Activated CD8-positive, alpha-beta memory T cell treated with anti-CD3 and anti-CD28 coated beads for 4 hours (primary cell): ENCODE results near the gene ACOT11.
"Not testable (repeated sequence)": the region's sequence is repeated elsewhere in the genome, so short reads cannot be mapped to it uniquely, and the experiment has no call there.

Experiments
- DNase-seq, 2 donors: peaks; one replicate each; pipeline ENCODE4 v3.0.0-alpha.2; 2020; ENCODE audit warnings: low read depth in 2 of 2

Gene ACOT11

GRCh38 chr1:54608566-54609230 lies 60.7 kb downstream of the ACOT11 start:
- no peak for DNase-seq

- DNase-seq: no peak
Measured at GRCh38 chr1:54609301-54609921, 61.4 kb downstream of the ACOT11 start.

GRCh38 chr1:54610048-54610447 lies 62.0 kb downstream of the ACOT11 start:
- DNase-seq: no peak

GRCh38 chr1:54610601-54611580 lies 62.9 kb downstream of the ACOT11 start:
- no peak for DNase-seq

- DNase-seq: no peak
Measured at GRCh38 chr1:54611621-54612020, 63.6 kb downstream of the ACOT11 start.

- DNase-seq: no peak
Measured at GRCh38 chr1:54614024-54614423, 66.0 kb downstream of the ACOT11 start.

GRCh38 chr1:54614563-54614962 lies 66.5 kb downstream of the ACOT11 start:
- DNase-seq: no peak

- no peak for DNase-seq
Measured at GRCh38 chr1:54615531-54616279, 67.7 kb downstream of the ACOT11 start.

GRCh38 chr1:54619749-54620148 lies 71.7 kb downstream of the ACOT11 start:
- DNase-seq: no peak

- DNase-seq: no peak
Measured at GRCh38 chr1:54623216-54624007, 75.4 kb downstream of the ACOT11 start, which contains the start of gene FAM151A. Gene FAM151A (minus strand): TSS chr1:54623525. CDS start chr1:54623395, 130 bp downstream.

GRCh38 chr1:54624466-54625464 lies 76.7 kb downstream of the ACOT11 start:
- DNase-seq: no peak

GRCh38 chr1:54627196-54627595 lies 79.2 kb downstream of the ACOT11 start:
- DNase-seq: no peak

GRCh38 chr1:54635804-54636203 lies 87.8 kb downstream of the ACOT11 start:
- not testable (repeated sequence) for DNase-seq

GRCh38 chr1:54636461-54637446 lies 88.7 kb downstream of the ACOT11 start:
- not testable (repeated sequence) for DNase-seq

GRCh38 chr1:54640361-54640760 lies 92.3 kb downstream of the ACOT11 start:
- no peak for DNase-seq

GRCh38 chr1:54640863-54641836 lies 93.1 kb downstream of the ACOT11 start, which contains the start of gene MROH7:
Gene MROH7 (plus strand): TSS chr1:54641786. CDS start chr1:54652927, 11,141 bp downstream.
- DNase-seq: no peak

GRCh38 chr1:54643736-54644135 lies 95.7 kb downstream of the ACOT11 start:
- DNase-seq: no peak
